OCI-M2 (cell line): ENCODE results near the gene RIMS1.

Experiments
- DNase-seq: peaks from one replicate; lab custom pipeline; 2025; ENCODE audit not compliant: unreplicated experiment; lab: John Stamatoyannopoulos, UW

The RIMS1 gene, protein sequence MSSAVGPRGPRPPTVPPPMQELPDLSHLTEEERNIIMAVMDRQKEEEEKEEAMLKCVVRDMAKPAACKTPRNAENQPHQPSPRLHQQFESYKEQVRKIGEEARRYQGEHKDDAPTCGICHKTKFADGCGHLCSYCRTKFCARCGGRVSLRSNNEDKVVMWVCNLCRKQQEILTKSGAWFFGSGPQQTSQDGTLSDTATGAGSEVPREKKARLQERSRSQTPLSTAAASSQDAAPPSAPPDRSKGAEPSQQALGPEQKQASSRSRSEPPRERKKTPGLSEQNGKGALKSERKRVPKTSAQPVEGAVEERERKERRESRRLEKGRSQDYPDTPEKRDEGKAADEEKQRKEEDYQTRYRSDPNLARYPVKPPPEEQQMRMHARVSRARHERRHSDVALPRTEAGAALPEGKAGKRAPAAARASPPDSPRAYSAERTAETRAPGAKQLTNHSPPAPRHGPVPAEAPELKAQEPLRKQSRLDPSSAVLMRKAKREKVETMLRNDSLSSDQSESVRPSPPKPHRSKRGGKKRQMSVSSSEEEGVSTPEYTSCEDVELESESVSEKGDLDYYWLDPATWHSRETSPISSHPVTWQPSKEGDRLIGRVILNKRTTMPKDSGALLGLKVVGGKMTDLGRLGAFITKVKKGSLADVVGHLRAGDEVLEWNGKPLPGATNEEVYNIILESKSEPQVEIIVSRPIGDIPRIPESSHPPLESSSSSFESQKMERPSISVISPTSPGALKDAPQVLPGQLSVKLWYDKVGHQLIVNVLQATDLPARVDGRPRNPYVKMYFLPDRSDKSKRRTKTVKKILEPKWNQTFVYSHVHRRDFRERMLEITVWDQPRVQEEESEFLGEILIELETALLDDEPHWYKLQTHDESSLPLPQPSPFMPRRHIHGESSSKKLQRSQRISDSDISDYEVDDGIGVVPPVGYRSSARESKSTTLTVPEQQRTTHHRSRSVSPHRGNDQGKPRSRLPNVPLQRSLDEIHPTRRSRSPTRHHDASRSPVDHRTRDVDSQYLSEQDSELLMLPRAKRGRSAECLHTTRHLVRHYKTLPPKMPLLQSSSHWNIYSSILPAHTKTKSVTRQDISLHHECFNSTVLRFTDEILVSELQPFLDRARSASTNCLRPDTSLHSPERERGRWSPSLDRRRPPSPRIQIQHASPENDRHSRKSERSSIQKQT (N-terminal part only)

DNA sequence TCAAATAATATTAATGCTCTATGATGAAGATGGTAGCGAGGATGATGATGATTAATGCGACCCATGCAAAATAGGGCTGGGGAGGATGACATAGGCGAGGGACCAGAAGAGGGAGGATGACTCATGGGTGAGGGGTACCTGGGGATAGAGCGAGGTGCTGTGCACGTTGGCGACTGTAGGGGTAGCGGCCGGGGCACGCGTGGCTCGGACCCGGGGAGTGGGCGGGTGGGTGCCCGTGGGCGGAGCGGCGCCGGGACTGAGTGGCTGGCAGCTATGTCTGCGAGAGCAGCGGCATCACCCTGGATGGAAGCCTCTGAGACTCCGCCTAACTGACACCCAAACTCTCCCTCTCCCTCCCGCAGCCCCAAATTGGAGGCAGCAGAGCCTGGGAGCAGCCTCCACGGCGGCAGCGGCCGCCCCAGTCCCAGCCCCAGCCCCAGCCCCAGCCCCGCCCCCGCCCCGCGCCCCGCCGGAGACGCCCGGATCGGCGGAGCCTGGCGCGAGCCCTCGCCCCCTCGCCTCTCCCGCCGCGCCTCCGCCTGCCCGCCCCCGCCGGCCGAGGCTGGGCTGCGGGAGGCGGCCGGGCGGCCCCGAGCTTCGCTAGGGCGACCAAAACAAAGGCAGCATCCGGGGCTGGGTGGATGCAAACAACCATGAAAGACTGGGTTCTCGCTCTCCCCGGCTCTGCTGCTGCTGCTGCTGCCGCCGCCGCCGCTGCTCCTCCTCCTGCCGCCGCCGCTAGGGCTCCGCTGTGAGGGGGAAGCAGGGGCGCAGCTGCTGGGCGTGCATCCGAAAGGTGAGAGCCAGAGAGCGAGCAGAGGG, at the start of gene RIMS1:
Gene RIMS1, plus strand, starts transcription at position 367 of the 822 bp plus-strand sequence. CDS start 474 bp downstream, outside the sequence.
- DNase-seq, result no peak

DNA sequence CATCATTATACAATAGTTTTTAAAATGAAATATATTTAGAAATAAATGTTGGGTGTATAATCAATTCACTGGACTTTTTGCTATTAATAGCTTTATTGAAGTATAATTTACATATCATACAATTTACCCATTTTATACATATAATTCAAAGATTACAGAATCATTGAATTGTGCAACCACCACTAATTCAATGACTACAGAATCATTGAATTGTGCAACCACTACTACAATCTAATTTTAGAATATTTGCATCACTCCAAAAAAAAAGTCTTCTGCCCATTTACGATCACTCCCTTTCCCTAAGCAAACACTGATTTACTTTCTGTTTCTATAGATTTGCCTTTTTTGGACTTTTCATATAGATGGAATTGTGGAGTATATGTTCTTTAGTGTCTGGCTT, 35.1 kb upstream of the RIMS1 start:
- no peak for DNase-seq

DNA sequence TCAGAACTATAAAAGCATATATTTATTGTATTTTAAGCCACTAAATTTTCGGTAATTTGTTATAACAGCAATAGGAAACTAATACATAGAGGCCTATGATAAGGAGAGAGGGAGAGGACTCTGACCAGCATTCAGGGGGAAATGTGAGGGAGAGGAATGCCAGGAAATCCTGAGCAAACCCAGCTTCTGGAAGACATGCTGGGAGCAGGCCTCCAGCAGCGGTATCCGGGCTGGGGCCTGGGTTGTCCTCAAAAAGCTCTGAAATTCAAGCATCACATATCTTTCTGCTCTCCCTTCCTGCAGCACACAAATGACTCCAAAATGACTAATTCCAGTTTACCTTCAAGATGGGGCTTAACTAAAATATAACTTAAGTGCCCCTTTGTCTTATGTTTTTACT, 33.4 kb upstream of the RIMS1 start:
- no peak for DNase-seq

DNA sequence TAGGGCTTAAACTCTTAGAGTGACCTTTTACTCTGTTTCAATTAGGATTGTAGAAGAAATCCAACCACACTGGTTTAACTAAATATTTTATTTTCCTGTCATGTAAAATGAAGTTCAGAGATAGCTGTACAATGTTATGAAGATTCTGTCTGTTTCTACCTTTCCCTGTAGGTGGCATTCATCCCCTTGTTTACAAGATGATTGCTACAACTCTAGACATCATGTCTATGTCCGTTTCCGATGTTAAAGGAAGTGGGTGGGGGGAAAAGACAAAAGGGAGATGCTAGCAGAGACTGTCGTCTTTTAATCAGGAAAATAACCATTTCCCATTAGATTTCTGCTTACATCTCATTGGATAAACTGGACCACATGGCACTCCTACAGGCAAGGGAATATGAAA, 30.9 kb upstream of the RIMS1 start:
- DNase-seq, result no peak

DNA sequence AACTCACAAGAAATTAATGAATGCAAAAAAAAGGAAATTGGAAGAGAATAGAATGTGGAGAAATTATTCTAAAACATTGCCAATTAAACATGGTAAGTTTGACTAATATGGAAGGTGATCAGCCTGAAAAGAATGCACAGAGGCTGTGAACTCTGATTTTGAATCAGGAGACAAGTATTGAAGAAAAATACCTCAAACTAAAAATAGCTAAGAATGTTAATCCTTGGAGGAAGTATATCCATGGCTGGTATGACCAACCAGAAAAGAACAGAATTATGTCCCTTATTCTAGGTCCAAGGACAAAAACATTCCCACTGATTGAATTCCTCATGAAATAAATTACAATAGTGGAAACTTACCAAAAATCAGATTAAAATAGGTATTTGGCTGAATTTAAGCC, 7.3 kb upstream of the RIMS1 start:
- DNase-seq, result no peak

DNA sequence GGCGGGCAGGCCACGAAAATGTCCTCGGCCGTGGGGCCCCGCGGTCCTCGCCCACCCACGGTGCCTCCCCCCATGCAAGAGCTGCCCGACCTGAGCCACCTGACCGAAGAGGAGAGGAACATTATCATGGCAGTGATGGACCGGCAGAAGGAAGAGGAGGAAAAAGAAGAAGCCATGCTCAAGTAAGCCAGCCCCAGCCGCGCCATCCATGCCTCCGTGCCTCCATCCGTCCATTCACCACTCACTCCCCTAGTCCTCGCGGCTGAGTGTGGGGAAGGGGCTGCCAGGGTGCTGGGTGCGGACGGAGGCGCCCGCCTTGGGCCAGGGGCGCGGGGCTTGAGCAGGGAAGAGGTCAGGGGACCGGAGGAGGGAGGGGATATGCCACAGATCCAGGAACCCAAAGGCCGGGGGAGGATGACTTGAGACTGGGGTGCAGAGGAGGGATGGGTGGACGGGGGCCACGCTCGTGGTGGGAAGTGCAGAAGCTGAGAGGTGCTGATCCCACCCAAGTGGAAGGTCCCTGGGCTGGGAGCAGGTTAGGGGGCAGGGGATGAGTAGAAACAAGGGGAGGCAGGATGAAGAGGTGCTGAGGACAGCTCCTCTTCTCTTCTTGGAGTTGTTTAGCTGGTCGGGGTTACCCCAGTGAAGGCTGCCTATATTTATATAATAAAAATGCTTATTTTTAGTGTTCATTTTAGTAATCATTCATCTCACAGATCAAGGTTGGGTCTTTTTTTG, 825 bp downstream of the RIMS1 start:
- DNase-seq, result no peak

DNA sequence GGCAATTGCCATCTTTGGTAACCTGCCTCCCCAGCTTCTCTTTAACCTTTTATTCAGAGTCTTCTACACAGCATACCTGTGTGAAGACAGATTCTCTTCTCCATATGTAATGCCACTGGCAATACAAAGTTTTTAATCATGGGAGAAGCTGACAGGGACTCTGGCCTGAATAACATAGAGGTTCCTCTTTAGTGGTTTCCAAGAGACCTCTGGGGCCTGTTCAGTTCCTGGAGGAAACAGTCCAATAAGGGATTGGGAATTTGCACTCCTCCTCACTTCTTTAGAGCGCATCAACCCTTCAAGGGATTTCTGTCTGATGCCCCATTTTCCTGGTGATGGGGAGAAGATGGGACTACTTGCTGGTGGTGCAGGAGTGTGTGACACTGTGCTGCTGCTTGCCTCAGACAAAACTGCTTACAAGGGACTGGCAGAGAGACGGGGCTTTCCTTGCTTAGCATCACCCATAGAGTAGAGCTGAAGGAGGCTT, 1.4 kb downstream of the RIMS1 start:
- no peak for DNase-seq

DNA sequence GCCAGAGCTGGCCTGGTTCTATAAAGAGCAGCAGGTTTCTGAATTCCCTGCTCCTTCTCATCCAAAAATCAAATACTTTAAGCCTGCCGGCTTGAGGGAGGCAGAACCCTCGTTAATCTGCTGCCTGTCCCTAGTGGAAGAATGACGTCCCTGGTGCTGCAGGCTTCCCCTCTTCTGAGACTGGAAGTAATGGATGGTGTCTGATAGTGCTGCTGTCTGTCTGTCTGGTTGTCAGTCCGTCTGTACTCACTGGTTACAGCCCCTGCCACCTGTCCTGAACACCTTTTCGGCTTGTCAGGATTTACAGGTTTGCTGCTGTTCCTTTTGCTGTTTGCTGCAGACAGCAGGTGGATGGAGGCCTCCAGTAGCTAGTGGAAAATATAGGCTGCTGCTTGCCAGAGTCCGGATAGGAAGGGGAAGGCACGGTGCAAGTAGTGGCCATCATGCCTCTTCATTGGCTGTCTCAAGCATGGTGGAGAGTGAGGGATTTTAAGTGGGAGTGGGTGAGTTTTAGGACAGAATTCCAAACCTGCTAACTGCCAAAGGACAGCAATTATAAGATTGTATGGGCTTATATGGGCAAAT, 2.5 kb downstream of the RIMS1 start:
- DNase-seq, result no peak

DNA sequence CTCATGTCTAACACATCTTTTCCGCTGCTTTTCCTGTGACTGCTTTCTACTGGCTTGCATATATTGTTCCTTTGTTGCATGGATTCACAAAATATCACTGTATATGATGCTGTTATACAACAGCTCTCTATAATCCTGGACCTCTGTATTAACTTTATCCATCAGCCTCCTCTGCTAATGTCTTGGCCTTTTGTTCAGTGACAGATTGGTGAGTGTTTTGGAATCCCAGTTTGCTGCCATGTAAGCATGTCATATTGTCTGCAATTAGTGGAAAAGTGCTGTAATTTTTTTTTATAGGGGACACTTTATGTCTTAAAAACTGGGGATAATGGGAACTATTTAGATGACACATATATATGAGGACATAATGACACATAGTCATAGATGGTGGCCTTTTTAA, 3.0 kb downstream of the RIMS1 start:
- no peak for DNase-seq

DNA sequence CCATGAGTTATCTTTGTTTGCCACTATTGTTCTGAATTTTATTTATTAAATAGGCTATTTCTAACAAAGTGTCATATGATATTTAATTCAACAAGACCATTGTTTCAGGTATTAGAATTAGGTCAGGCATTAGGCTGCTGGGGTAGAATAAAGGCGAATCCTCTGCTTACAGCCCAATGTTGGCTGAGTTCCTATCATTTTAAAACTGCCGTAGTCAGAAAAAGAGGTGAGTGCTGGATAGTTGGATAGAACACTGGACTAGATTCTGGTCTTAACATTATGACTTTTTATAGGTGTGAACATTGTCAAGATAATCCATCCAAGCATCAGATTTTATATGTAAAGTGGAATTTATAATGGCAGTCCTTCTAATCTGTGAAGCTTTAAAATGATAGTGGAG, 6.3 kb downstream of the RIMS1 start:
- no peak for DNase-seq

DNA sequence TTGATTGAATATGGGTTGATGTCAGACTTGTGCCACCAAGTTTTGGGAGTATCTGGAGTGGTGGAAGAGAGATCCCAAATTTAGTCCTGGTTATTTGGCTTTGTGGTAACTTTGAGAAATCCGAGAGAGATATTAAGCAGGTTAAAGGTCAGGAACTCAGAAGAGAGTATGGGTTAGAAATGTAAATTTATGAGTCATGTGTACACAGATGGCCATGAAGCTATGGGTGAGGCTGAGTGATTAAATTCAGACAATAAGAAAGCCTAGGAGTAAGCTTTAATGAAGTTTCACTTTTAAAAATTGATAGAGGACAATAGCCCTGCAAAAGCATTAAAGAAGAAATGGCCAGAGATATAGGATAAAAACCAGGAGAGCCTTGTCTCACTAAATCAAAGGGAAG, 14.3 kb downstream of the RIMS1 start:
- DNase-seq, result no peak

DNA sequence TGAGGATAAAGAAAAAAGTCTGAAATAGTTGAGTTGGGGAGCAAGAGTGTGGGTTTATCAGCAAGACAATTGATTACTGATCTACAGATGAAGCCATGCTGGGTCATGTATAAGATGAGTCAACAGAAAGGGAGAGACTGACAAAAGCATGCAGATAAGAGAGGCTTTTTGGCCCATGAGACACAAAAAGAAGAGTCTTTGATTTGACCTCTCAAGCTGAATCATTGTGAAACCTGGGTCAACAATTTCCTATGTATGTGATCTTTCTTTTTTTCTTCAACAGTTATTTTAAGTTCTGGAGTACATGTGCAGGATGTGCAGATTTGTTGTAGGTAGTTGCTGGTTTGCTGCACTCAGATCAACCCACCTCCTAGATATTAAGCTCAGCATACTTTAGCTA, 15.9 kb downstream of the RIMS1 start:
- no peak for DNase-seq

DNA sequence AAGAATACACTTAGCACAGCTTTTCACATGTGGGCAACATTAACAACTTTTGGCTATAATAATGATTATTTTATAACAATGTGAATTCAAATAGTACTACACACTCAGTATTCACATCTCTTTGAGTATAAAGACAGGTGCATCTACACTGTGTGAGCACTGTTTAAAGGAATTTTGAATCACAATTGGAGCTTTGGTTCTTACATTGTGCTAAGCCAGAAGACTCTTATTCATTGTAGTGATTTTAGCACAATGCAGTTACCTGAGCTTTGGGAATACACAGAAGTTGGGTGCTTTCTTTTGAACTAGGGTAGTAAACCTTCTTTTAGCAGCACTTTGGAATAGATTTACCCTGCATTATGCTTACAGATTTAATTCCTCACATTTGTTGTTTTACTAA, 20.5 kb downstream of the RIMS1 start:
- DNase-seq, result no peak

DNA sequence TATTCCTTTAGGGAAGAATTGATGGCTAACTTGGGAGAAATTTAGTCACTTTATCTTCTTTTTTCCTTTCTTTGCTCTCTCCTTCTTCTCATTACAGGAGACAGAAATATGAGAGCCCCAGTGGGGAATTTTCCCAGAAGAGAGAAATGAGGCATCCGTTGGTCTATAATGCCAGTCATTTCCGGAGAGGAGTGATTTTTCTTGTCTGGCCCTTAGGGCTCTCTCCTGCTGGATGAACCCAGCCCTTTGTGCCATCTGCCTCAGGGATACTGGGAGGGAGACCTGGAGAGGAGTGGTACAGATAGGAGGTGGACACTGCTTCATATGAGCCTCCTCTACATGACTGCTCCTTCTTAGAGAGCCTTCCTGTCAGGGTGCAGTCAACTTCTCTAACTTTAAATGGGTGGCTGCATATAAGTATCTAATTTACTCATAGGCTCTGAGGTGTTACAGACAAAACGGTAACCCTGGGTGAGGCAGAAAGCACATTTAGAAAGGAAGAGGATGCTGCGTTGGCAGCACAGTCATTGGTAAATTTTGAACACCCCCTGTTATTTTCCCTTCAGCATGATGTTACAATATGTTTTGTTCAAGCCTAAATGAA, 21.9 kb downstream of the RIMS1 start:
- no peak for DNase-seq

DNA sequence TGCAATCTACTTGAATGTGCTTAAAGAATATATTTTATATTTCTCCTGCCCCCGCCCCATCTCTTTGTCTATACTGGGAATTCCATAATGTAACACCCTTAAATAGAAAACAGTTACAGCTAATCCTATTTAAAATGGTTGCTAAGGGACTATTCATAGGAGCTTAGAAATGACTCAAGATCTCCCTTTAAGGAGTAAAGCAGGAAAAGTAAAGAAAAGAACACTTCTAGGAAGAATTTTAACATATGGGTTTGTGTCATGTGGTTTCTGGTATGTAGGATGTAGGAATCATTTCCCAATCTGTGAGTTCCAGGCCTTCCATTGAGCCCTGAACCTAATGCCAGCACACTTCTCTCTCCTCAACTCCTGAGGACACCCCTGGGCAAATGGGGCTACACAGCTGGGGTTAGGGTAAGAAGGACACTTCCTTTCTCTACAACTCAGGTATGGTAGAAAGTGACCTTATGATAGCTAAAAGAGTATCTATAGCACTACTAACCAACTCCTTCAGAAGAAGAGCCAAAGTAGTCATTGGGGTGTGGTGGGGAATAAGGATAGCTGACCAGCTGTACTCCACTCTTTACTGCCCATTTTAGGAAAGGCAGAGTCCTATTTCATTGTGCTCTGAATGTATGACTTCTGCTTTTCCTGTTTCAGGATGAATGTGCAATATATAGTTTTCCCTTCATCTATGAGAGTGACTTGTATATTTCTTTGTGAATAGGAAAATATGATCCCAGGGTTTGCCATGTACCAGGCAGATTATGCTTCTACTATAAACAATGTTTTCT, 27.3 kb downstream of the RIMS1 start:
- DNase-seq, result no peak

DNA sequence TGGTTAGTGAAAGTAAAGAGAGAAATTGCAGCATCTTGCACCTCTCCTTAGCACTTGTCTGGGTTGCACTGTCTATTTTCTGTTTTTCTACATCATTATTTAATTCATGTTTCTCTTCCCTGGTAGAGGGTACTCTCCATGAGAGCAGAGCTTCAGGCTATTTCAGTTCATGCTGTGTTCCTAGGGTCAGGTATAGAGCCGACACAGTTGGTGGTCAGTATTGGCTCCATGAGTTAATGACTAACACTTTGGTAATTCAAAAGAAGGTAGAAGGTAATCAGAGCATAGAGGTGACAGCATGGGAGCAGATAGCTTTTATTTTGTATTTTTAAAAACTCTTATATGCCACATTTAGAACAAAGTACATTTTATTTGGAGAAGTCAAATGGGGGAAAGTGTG, 42.7 kb downstream of the RIMS1 start:
- no peak for DNase-seq

DNA sequence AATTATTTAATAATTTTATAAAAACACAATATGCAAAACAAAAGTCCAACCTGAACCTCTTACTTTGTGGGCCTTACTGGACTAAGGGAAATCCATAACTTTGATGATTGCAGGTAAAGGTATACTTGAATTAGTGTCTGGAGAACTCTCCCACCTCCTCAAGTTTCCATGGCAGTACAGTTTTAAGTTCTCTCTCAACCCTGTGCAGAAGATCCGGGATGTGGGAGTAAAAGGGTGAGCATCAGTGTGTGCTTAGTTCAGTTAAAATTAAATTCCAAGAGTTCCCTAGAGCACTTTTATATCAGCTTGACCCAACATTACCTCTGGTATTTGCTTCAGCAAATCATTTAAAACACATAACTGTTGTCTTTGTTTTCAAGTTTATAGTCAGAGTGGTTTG, 47.5 kb downstream of the RIMS1 start:
- no peak for DNase-seq

DNA sequence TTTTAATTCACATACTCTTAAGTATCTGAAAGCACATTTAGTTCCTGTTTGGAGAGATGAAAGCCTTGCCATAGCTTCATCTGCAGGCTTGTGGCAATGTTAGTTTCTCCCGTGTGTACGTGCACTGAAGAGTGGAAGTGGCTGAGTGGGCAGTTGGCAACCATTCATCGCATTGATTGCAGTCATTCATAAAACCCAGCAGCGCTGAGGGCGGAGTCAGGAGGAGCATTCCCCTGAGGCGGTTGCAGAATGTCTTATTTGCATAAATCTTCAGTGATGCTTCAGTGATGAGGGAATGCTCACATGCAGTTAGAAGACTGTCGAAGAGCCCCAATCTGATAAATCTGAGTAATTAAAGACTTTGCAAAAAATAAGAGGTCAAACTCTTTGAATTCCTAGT, 79.1 kb downstream of the RIMS1 start:
- DNase-seq, result no peak
